ENCODE data around the gene FGF14.
"Not testable (repeated sequence)": the region's sequence is repeated elsewhere in the genome, so short reads cannot be mapped to it uniquely, and the experiment has no call there.

The FGF14 gene

GRCh38 chr13:102033857-102034331 is 368.0 kb downstream of the FGF14 start:
- Mint-ChIP-seq H3K27ac (no peak overlapping the region), H3K4me1 (ENCODE audit: low read depth) (no peaks in the 10 kb centered on the region), H3K36me3 (ENCODE audit: low read depth) (no peaks in the 10 kb centered on the region), H3K4me3 (no peak overlapping the region), H3K9me3 (no peaks in the 10 kb centered on the region), H3K27me3 (peaks cover 4% of the 10 kb centered on the region)

- no peaks in the 10 kb centered on the region for H3K36me3 Mint-ChIP-seq (ENCODE audit: low read depth)
- H3K4me3 Mint-ChIP-seq = no peak overlapping the region
- H3K27ac Mint-ChIP-seq = no peak overlapping the region
- no peaks in the 10 kb centered on the region for H3K9me3 Mint-ChIP-seq
- H3K27me3 Mint-ChIP-seq = peaks cover 6% of the 10 kb centered on the region
- no peaks in the 10 kb centered on the region for H3K4me1 Mint-ChIP-seq (ENCODE audit: low read depth)
Observed at GRCh38 chr13:102033386-102033785, 368.5 kb downstream of the FGF14 start.

- Mint-ChIP-seq H3K4me3 (no peak overlapping the region), H3K27ac (no peak overlapping the region), H3K27me3 (peaks cover 6% of the 10 kb centered on the region), H3K36me3 (ENCODE audit: low read depth) (no peaks in the 10 kb centered on the region), H3K4me1 (ENCODE audit: low read depth) (no peaks in the 10 kb centered on the region), H3K9me3 (no peaks in the 10 kb centered on the region)
Observed at GRCh38 chr13:102028868-102029267, 373.0 kb downstream of the FGF14 start.

- H3K4me3 Mint-ChIP-seq = no peak overlapping the region
- no peaks in the 10 kb centered on the region for H3K36me3 Mint-ChIP-seq (ENCODE audit: low read depth)
- H3K27ac Mint-ChIP-seq = no peak overlapping the region
- H3K27me3 Mint-ChIP-seq = peaks cover 6% of the 10 kb centered on the region
- H3K9me3 Mint-ChIP-seq = no peaks in the 10 kb centered on the region
- no peaks in the 10 kb centered on the region for H3K4me1 Mint-ChIP-seq (ENCODE audit: low read depth)
Observed at GRCh38 chr13:102028206-102028605, 373.6 kb downstream of the FGF14 start.

- Mint-ChIP-seq H3K27me3 (no peaks in the 10 kb centered on the region), H3K4me1 (ENCODE audit: low read depth) (no peaks in the 10 kb centered on the region), H3K36me3 (ENCODE audit: low read depth) (no peaks in the 10 kb centered on the region), H3K27ac (no peak overlapping the region), H3K9me3 (peaks cover 24% of the 10 kb centered on the region), H3K4me3 (no peak overlapping the region)
Observed at GRCh38 chr13:102021777-102022176, 380.1 kb downstream of the FGF14 start.

GRCh38 chr13:102020611-102021216 is 381.1 kb downstream of the FGF14 start:
- H3K4me1 Mint-ChIP-seq (ENCODE audit: low read depth) = no peaks in the 10 kb centered on the region
- H3K4me3 Mint-ChIP-seq = no peak overlapping the region
- peaks cover 24% of the 10 kb centered on the region for H3K9me3 Mint-ChIP-seq
- H3K36me3 Mint-ChIP-seq (ENCODE audit: low read depth) = no peaks in the 10 kb centered on the region
- H3K27ac Mint-ChIP-seq = no peak overlapping the region
- H3K27me3 Mint-ChIP-seq = no peaks in the 10 kb centered on the region

GRCh38 chr13:102018716-102019115 is 383.1 kb downstream of the FGF14 start:
- no peaks in the 10 kb centered on the region for H3K36me3 Mint-ChIP-seq (ENCODE audit: low read depth)
- H3K27ac Mint-ChIP-seq = no peak overlapping the region
- H3K9me3 Mint-ChIP-seq = peaks cover 24% of the 10 kb centered on the region

GRCh38 chr13:102017248-102017647 is 384.6 kb downstream of the FGF14 start:
- no peaks in the 10 kb centered on the region for H3K27me3 Mint-ChIP-seq
- no peak overlapping the region for H3K4me3 Mint-ChIP-seq

More at GRCh38 chr13:102018716-102019115, 383.1 kb downstream of the FGF14 start:
- Mint-ChIP-seq H3K4me3 (no peak overlapping the region), H3K27me3 (no peaks in the 10 kb centered on the region), H3K4me1 (ENCODE audit: low read depth) (no peaks in the 10 kb centered on the region)

GRCh38 chr13:102012299-102013293 is 389.3 kb downstream of the FGF14 start:
- no peak overlapping the region for H3K27ac Mint-ChIP-seq
- no peaks in the 10 kb centered on the region for H3K27me3 Mint-ChIP-seq
- no peaks in the 10 kb centered on the region for H3K36me3 Mint-ChIP-seq (ENCODE audit: low read depth)
- H3K4me3 Mint-ChIP-seq = no peak overlapping the region
- H3K4me1 Mint-ChIP-seq (ENCODE audit: low read depth) = no peaks in the 10 kb centered on the region
- peaks cover 4% of the 10 kb centered on the region for H3K9me3 Mint-ChIP-seq

More at GRCh38 chr13:102017248-102017647, 384.6 kb downstream of the FGF14 start:
- Mint-ChIP-seq H3K4me1 (ENCODE audit: low read depth) (no peaks in the 10 kb centered on the region), H3K27ac (no peak overlapping the region), H3K9me3 (peaks cover 24% of the 10 kb centered on the region), H3K36me3 (ENCODE audit: low read depth) (no peaks in the 10 kb centered on the region)

GRCh38 chr13:102011455-102011854 is 390.4 kb downstream of the FGF14 start:
- not testable (repeated sequence) for H3K36me3 Mint-ChIP-seq (ENCODE audit: low read depth); H3K9me3 Mint-ChIP-seq; H3K27me3 Mint-ChIP-seq; H3K27ac Mint-ChIP-seq; H3K4me1 Mint-ChIP-seq (ENCODE audit: low read depth); H3K4me3 Mint-ChIP-seq

GRCh38 chr13:102003848-102004570 is 397.8 kb downstream of the FGF14 start:
- Mint-ChIP-seq H3K27ac (no peak overlapping the region), H3K27me3 (peaks cover 3% of the 10 kb centered on the region), H3K36me3 (ENCODE audit: low read depth) (no peaks in the 10 kb centered on the region), H3K9me3 (peaks cover 8% of the 10 kb centered on the region), H3K4me1 (ENCODE audit: low read depth) (no peaks in the 10 kb centered on the region), H3K4me3 (no peak overlapping the region)

GRCh38 chr13:102002287-102002686 is 399.6 kb downstream of the FGF14 start:
- Mint-ChIP-seq H3K9me3 (peaks cover 8% of the 10 kb centered on the region), H3K27ac (no peak overlapping the region), H3K4me3 (no peak overlapping the region), H3K4me1 (ENCODE audit: low read depth) (no peaks in the 10 kb centered on the region), H3K36me3 (ENCODE audit: low read depth) (no peaks in the 10 kb centered on the region), H3K27me3 (peaks cover 3% of the 10 kb centered on the region)

- Mint-ChIP-seq H3K4me1 (ENCODE audit: low read depth) (no peaks in the 10 kb centered on the region), H3K36me3 (ENCODE audit: low read depth) (no peaks in the 10 kb centered on the region), H3K4me3 (no peak overlapping the region), H3K9me3 (peaks cover 8% of the 10 kb centered on the region), H3K27me3 (peaks cover 3% of the 10 kb centered on the region), H3K27ac (no peak overlapping the region)
Observed at GRCh38 chr13:102000764-102001163, 401.1 kb downstream of the FGF14 start.

- Mint-ChIP-seq H3K27me3 (peaks cover 3% of the 10 kb centered on the region), H3K4me1 (ENCODE audit: low read depth) (no peaks in the 10 kb centered on the region), H3K4me3 (no peak overlapping the region), H3K36me3 (ENCODE audit: low read depth) (no peaks in the 10 kb centered on the region), H3K9me3 (peaks cover 8% of the 10 kb centered on the region), H3K27ac (no peak overlapping the region)
Observed at GRCh38 chr13:101998129-101998528, 403.7 kb downstream of the FGF14 start.

GRCh38 chr13:101996954-101997353 is 404.9 kb downstream of the FGF14 start:
- H3K36me3 Mint-ChIP-seq (ENCODE audit: low read depth) = no peaks in the 10 kb centered on the region
- H3K27me3 Mint-ChIP-seq = peaks cover 3% of the 10 kb centered on the region
- H3K27ac Mint-ChIP-seq = no peak overlapping the region
- no peaks in the 10 kb centered on the region for H3K4me1 Mint-ChIP-seq (ENCODE audit: low read depth)
- H3K9me3 Mint-ChIP-seq = peaks cover 8% of the 10 kb centered on the region
- no peak overlapping the region for H3K4me3 Mint-ChIP-seq

Data from stimulated activated naive CD8-positive, alpha-beta T cell treated with anti-CD3 and anti-CD28 coated beads, Interleukin-15, Interleukin-2, amounts not matched to agents 100 ng/mL and 50 ng/mL, for 24 hours (primary cell).